Measurements from ENCODE around the gene BEST1. TPM values are rescaled to one million over a fixed set of nuclear protein-coding genes. Genes with fewer than 3 reads are reported as not detected.
A peak's percentile ranks its signal among the peaks of the same experiment; 100 is the strongest.

BEST1 gene
- total RNA-seq, 1 donor from 2014 or later = 0.58 TPM

DNA sequence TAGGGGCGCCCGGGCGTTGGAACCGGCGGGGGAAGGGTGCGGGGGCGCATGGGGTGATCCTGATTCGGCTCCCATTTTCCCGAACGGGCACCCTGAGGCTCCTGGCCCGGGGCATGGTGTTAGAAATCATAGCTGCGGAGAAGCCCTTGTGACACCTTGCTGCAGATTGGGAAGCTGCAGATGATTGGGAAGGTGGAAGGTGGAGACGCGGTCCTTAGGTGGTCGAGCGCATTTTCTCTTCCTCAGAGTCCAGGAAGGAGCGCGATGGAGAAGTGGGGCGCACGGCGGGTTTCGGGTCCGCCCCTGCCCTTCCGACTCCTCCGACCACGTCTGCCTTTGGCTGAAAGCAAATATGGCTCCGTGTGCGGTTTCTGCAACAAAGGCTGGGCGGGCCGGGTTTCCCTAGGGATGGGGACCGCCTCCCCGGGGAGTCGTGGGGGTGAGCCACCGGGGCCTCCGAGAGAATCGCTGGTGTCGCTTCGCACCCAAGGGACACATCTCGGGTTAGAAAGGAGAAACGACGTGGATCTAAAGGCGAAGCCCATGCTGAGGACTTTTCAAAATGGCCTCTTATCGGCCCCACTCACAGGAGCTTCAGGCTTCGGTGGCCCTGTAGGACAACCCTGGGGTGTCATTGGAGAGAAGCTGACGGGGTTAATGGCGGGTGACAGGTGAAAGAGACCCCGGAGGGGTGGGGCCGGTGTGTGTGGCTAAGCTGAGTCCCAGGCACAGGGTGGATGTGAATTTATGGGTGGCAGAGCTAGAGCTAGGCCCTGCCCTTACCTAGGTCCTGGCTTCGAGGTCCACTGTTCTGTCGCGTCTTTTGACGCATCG lies 18.0 kb downstream of the BEST1 start:
- no peaks in the 10 kb centered on the region for H3K9me3 ChIP-seq (replicated peaks)
- intact Hi-C loops (cut with micrococcal nuclease) = no loop called here
- peaks cover 95% of the 10 kb centered on the region for H3K4me1 ChIP-seq

DNA sequence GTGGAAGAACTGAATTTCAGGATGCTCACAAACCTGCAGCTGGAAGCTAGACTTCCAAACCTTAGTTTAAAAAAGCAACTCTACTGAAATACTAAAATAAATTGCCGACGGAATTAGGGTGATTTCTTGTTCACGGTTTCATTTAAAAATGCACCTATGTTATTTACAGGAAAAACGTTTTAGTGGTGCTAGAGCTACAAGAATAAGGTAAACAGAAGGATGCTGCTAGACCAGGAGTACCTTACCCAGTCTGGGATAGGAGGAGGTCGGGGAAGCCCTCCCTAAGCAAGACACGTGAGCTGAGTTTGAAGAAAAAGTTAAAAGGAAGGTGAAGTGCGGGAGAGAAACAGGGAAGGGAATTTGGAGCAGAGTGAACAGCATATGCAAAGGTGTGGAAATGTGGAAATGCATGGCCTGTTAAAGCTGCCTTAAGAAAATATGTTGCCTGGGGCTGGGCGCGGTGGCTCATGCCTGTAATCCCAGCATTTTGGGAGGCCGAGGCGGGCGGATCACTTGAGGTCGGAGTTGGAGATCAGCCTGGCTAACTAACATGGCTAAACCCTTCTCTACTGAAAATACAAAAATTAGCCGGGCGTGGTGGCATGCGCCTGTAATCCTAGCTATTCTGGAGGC lies 18.7 kb downstream of the BEST1 start:
- intact Hi-C loops (cut with micrococcal nuclease) = no loop called here
- TF ChIP-seq, protein P1, sequence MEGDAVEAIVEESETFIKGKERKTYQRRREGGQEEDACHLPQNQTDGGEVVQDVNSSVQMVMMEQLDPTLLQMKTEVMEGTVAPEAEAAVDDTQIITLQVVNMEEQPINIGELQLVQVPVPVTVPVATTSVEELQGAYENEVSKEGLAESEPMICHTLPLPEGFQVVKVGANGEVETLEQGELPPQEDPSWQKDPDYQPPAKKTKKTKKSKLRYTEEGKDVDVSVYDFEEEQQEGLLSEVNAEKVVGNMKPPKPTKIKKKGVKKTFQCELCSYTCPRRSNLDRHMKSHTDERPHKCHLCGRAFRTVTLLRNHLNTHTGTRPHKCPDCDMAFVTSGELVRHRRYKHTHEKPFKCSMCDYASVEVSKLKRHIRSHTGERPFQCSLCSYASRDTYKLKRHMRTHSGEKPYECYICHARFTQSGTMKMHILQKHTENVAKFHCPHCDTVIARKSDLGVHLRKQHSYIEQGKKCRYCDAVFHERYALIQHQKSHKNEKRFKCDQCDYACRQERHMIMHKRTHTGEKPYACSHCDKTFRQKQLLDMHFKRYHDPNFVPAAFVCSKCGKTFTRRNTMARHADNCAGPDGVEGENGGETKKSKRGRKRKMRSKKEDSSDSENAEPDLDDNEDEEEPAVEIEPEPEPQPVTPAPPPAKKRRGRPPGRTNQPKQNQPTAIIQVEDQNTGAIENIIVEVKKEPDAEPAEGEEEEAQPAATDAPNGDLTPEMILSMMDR (IDR thresholded peaks at IDR 0.05; ENCODE audit: borderline replicate concordance) = no peak

More for the DNA sequence above, 18.0 kb downstream of the BEST1 start:
- Histone ChIP-seq H3K4me3 (peak overlapping the region; percentile 97), H3K36me3 (peaks cover 38% of the 10 kb centered on the region), H3K27me3 (ENCODE audit: low read depth) (no peaks in the 10 kb centered on the region), H3K27ac (replicated peaks) (peak overlapping the region; percentile 100)
- peak; percentile 51 for DNase-seq
- TF ChIP-seq, protein P1 (IDR thresholded peaks at IDR 0.05; ENCODE audit: borderline replicate concordance) = no peak

DNA sequence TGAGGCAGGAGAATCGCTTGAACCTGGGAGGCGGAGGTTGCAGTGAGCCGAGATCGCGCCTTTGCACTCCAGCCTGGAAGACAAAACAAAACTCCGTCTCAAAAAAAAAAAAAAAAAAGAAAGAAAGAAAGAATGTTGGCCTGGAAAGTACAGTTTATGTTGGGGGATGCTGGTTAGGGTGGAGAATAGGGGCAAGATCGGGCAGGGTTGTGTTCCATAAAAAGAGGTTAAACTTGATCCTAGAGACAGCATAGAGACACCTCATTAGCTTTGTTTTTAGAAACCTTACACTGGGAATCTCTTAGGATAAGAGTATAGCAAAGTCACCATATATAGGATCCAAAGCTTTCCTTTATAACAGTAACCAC lies 19.2 kb downstream of the BEST1 start:
- intact Hi-C loops (cut with micrococcal nuclease) = no loop called here
- Histone ChIP-seq H3K27me3 (ENCODE audit: low read depth) (no peaks in the 10 kb centered on the region), H3K9me3 (replicated peaks) (no peaks in the 10 kb centered on the region), H3K4me1 (peaks cover 94% of the 10 kb centered on the region), H3K4me3 (no peak overlapping the region), H3K27ac (replicated peaks) (peak overlapping the region; percentile 100), H3K36me3 (peaks cover 25% of the 10 kb centered on the region)
- DNase-seq = no peak
- TF ChIP-seq, protein P1 (IDR thresholded peaks at IDR 0.05; ENCODE audit: borderline replicate concordance) = no peak

More for the DNA sequence above, 18.7 kb downstream of the BEST1 start:
- H3K36me3 ChIP-seq = peaks cover 30% of the 10 kb centered on the region
- no peak for DNase-seq
- peaks cover 95% of the 10 kb centered on the region for H3K4me1 ChIP-seq
- peak overlapping the region; percentile 97 for H3K4me3 ChIP-seq
- no peaks in the 10 kb centered on the region for H3K9me3 ChIP-seq (replicated peaks)
- no peaks in the 10 kb centered on the region for H3K27me3 ChIP-seq (ENCODE audit: low read depth)
- peak overlapping the region; percentile 100 for H3K27ac ChIP-seq (replicated peaks)

DNA sequence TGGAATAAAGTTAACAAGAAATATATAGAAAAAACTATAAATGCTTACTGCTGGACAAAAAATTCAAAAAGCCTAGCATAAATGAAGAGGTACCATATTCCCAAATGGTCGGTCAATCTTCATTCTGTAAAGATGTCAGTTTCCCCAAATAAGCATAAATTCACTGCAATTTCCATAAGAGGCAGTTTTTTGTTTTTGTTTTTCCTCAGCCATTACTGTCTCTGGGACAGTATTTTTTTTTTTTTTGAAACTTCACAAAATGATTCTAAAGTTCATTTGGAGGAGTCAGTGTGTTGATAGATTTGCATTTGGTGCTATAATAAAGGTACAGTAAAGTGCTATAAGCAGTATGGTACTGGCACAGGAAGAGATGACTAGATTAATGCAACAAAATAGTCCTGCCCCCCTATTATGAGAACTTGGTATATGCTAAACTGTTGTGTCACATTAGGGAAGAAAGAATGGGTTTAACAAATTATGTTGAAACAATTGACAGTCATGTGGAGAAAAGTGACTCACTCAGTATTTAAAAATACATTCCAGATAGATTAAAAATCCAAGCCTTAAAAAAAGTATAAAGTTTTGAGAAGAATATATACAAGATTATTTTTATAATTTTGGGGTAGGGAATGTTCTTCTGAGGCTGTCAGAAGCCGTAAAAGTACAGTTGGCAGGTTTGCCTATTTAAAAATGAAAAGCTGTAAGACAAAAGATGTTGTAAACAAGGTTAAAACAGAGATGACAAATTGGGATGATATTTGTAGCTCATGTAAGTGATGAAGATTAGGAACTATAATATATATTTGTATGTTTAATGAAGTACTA lies 19.9 kb downstream of the BEST1 start:
- no peak for DNase-seq
- intact Hi-C loops (cut with micrococcal nuclease) = no loop called here
- TF ChIP-seq, protein P1 (IDR thresholded peaks at IDR 0.05; ENCODE audit: borderline replicate concordance) = no peak
- Histone ChIP-seq H3K4me3 (no peak overlapping the region), H3K27ac (replicated peaks) (peak overlapping the region; percentile 100), H3K36me3 (peaks cover 19% of the 10 kb centered on the region), H3K27me3 (ENCODE audit: low read depth) (no peaks in the 10 kb centered on the region), H3K4me1 (peaks cover 92% of the 10 kb centered on the region), H3K9me3 (replicated peaks) (no peaks in the 10 kb centered on the region)

All from left ventricle myocardium inferior (tissue), 1 donor.